Epithelial cell of proximal tubule (primary cell): ENCODE results near the gene SKP1. TPM values are rescaled to one million over a fixed set of nuclear protein-coding genes. Genes with fewer than 3 reads are reported as not detected.

Experiments
- DNase-seq: peaks from one replicate; pipeline ENCODE4 v3.0.0-alpha.2; 2011; ENCODE audit warnings: low read depth
- H3K4me3 ChIP-seq: 2 replicates; pipeline ENCODE4 v1.5.1; 2011; ENCODE audit warnings: low read depth, mild to moderate bottlenecking, low read length
- CTCF ChIP-seq: conservative IDR thresholded peaks from 2 replicates; pipeline ENCODE4 v1.5.1; 2012; ENCODE audit warnings: low read depth, mild to moderate bottlenecking, low read length
- total RNA-seq: library from RNA; depleted of rRNA; stranded (reverse); fragments of >200 nt; gene quantifications from 2 replicates; pipeline ENCODE4 v1.2.3, GENCODE V29; 2015

Gene SKP1
- total RNA-seq, 1 donor from 2014 or later: 277 TPM

GRCh38 chr5:134209477-134210245 lies 32.9 kb upstream of the SKP1 start:
- no peak overlapping the region for H3K4me3 ChIP-seq
- TF ChIP-seq CTCF: no peak
- no peak for DNase-seq

GRCh38 chr5:134207696-134208095 lies 30.9 kb upstream of the SKP1 start:
- DNase-seq: no peak
- H3K4me3 ChIP-seq: no peak overlapping the region
- no peak for TF ChIP-seq CTCF

- H3K4me3 ChIP-seq: no peak overlapping the region
- DNase-seq: no peak
- TF ChIP-seq CTCF: no peak
These were observed 29.9 kb upstream of the SKP1 start for GRCh38 chr5:134206627-134207160.

- no peak for DNase-seq
- TF ChIP-seq CTCF: no peak
- H3K4me3 ChIP-seq: no peak overlapping the region
These were observed 27.8 kb upstream of the SKP1 start for GRCh38 chr5:134204575-134204974.

- no peak overlapping the region for H3K4me3 ChIP-seq
- DNase-seq: no peak
- TF ChIP-seq CTCF: no peak
These were observed 26.9 kb upstream of the SKP1 start for GRCh38 chr5:134203630-134204029.

GRCh38 chr5:134195666-134196065 lies 18.9 kb upstream of the SKP1 start:
- TF ChIP-seq CTCF: no peak
- no peak for DNase-seq
- H3K4me3 ChIP-seq: no peak overlapping the region

GRCh38 chr5:134189031-134189430 lies 12.3 kb upstream of the SKP1 start:
- TF ChIP-seq CTCF: no peak
- no peak overlapping the region for H3K4me3 ChIP-seq
- DNase-seq: no peak
